Tongue (tissue), 2 donors: Measurements from ENCODE around the gene RAB37. TPM values are rescaled to one million over a fixed set of nuclear protein-coding genes. Genes with fewer than 3 reads are reported as not detected.

Experiments used
- DNase-seq: peaks from one replicate; pipeline ENCODE4 v3.0.0-alpha.2; 2015
- total RNA-seq: library from RNA; depleted of rRNA; stranded (reverse); fragments of >200 nt; gene quantifications from one replicate; pipeline ENCODE4 v1.2.3, GENCODE V29; 2014

RAB37 gene
- total RNA-seq, 1 donor from 2014 or later: 1.9 TPM

- DNase-seq: no peak
Measured at GRCh38 chr17:74728033-74728701, 8.9 kb upstream of the RAB37 start.

GRCh38 chr17:74728702-74729075 lies 8.4 kb upstream of the RAB37 start:
- no peak for DNase-seq

GRCh38 chr17:74729368-74729767 lies 7.7 kb upstream of the RAB37 start:
- DNase-seq: no peak

- no peak for DNase-seq
Measured at GRCh38 chr17:74729866-74730265, 7.2 kb upstream of the RAB37 start.

- no peak for DNase-seq
Measured at GRCh38 chr17:74730491-74731346, 6.3 kb upstream of the RAB37 start.

GRCh38 chr17:74731347-74731605 lies 5.8 kb upstream of the RAB37 start:
- DNase-seq: no peak

- DNase-seq: no peak
Measured at GRCh38 chr17:74732042-74732867, 4.8 kb upstream of the RAB37 start.

- no peak for DNase-seq
Measured at GRCh38 chr17:74733365-74734122, 3.5 kb upstream of the RAB37 start.

- no peak for DNase-seq
Measured at GRCh38 chr17:74734256-74734655, 2.8 kb upstream of the RAB37 start.

- DNase-seq: no peak
Measured at GRCh38 chr17:74737299-74738050, 419 bp downstream of the RAB37 start.

GRCh38 chr17:74738051-74738996 lies 1.3 kb downstream of the RAB37 start:
- peak; percentile 75 for DNase-seq

GRCh38 chr17:74739227-74739831 lies 2.3 kb downstream of the RAB37 start:
- DNase-seq: no peak

GRCh38 chr17:74740173-74740572 lies 3.1 kb downstream of the RAB37 start:
- no peak for DNase-seq

- DNase-seq: no peak
Measured at GRCh38 chr17:74740641-74741387, 3.8 kb downstream of the RAB37 start.

GRCh38 chr17:74742153-74742515 lies 5.1 kb downstream of the RAB37 start:
- no peak for DNase-seq

GRCh38 chr17:74742978-74743545 lies 6.0 kb downstream of the RAB37 start:
- no peak for DNase-seq

- DNase-seq: no peak
Measured at GRCh38 chr17:74743755-74744154, 6.7 kb downstream of the RAB37 start.

- no peak for DNase-seq
Measured at GRCh38 chr17:74744349-74744713, 7.3 kb downstream of the RAB37 start.
